CD4-positive, alpha-beta T cell treated with Interleukin-21 for 1 hour (primary cell): ENCODE data around the gene KRT13.

Experiments
- DNase-seq: peaks from one replicate; pipeline ENCODE4 v3.0.0-alpha.2; 2020

The KRT13 gene

DNA sequence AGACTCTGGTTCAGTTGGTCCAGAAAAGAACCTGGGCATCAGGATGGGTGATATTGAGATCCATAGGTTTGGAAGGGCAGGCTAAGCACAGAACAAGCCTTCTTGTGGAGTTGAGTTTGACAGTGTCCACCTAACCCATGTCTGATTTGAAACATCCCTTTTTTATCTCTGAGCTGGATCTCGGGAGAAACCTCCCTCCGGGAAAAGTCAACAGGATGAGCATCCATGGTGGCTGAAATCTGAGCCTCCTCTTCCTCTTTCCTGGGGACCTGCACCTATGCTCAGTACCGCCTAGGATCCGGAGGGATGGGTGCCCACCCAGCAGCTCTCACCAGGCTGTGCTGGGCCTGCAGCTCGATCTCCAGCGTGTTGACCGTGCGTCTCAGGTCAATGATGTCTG lies 41.7 kb downstream of the KRT13 start:
- DNase-seq = no peak

DNA sequence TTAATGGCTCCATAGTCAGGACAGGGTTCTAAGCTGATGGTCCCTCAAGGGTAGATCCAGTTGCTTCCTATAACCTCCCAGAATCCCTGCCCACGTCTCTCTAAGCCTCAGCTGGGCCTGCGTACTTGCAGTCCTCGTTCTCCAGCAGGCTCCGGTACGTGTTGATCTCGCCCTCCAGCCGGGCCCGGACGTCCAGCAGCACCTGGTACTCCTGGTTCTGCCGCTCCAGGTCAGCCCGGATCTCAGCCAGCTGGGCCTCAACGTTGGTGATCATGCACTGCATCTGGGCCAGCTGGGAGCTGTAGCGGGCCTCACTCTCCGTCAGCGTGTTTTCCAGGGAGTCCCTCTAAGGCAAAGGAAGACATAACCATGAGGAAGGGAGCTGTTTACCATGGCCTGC lies 42.7 kb downstream of the KRT13 start:
- DNase-seq = no peak

DNA sequence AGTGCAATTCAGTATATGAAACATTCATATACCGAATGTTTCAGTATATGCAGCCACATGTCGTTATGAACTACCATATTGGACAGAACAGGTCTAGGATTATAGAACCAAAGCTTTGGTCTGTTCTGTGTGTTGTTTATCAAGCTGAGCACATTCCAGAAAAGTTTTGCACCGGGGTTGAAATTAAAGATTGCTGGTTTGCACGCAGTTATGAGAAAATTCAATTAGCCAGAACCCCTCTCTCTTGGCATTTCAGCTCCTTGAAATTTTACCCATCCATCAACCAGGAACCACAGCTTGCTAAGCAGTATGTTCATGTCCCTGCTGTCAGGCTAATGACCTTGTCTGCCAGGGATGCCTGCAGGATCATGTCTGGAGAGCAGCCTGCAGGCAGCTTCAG lies 47.7 kb downstream of the KRT13 start:
- DNase-seq = no peak

DNA sequence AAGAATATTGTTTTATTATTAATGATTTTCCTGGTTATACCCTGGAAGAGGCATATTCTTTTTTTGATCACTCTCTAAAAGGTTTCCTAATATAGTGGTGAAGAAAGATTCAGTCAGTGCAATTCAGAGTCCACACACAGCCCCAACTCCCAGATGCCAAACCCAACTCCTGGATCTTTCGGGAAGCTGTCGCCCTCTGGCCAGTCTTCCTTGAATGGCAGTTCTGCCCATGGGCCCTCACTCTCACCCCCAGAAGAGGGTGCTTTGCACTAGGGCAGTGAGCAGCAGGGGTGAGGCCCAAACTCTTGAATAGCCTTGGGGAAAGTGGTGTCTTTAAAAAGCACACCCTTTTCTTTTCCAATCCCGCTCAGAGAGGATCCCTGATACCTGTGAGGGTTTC lies 49.2 kb downstream of the KRT13 start:
- DNase-seq = no peak

DNA sequence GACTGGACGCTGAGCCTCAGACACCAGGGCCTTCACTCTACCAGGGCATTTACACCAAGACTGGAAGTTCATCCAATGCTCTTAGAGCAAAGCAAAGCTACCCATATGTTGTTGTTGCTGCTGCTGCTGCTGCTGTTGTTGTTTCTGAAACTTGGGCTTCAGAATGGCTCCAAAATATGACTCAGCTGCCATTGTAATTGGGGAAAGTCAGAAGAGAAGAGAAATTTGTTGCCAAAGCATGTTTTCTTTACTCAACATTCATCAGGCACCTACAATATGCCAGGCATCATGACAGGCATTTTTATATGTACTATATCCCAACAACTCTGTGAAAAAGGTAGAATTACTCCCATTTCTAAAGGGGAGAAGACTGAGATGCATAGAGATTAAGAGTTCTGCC lies 50.2 kb downstream of the KRT13 start:
- no peak for DNase-seq

DNA sequence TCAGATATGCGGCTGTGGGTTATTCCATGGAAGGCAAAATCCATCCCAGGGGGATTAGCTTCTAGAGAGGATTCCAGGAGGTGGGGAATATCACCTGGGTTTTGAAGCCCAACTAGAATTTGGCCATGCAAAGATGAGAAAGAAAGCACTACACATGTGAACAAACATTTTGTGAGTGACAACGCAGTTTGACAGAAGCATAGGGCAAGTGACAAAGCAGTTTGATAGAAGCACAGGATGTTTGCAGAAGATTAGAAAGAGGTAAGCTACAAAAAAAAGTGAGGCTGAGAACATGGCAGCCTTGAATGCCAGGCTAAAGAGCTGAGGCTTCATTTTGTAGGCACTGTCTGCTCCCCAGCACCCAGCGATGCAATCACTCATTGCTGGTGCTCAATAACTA lies 52.3 kb downstream of the KRT13 start:
- no peak for DNase-seq

DNA sequence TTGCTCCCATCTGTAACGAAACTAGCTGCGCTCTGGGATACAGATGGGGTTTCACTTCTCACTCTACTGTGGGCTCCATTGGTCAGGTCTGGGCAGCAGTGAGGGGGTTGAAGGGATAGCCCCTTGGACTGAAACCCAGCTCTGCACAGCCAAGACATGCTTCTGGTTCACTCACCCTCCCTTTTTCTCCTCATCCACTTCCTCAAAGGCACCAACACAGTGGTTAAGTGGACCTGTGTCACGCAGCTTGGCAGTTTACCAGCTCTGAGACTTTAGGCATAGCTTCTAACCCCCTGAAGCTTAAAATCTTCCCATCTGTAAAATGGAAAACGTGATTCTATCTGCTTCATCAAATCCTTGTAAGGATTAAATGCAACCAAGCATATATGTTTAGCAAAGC lies 53.1 kb downstream of the KRT13 start:
- no peak for DNase-seq

DNA sequence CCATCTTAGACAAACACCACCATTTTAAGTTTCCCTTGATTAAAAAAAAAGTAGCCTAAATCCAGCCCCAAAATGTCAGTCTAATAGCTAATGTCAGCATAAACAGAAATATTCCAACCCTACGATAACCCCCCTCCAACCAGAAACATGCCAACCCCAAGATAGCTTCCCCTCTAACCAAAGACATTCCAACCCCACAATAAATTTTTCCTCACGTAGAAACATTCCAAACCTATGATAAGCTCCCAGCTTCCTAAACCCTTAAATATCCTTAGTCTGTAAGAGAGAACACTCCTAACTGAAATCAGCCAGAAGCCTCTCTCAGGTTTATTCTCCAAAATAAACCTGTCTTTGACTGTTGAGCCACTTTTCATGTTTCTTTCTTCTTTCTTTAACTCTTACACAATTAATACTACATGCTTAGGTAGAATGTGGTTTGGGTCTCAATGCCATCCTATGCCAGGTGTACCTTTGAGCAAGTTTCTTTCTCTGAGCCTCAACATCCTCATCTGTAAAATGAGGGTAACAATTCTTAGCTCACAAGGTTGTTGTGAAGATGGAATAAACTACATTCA lies 54.2 kb downstream of the KRT13 start:
- no peak for DNase-seq
